ENCODE results near the gene PTHLH.
A peak's percentile ranks its signal among the peaks of the same experiment; 100 is the strongest.

PTHLH gene

GRCh38 chr12:27973487-27973890, 956 bp upstream of the PTHLH start:
- no peak for DNase-seq

- DNase-seq = no peak
These were observed 927 bp downstream of the PTHLH start for GRCh38 chr12:27971606-27972005.

- DNase-seq = no peak
These were observed 1.4 kb downstream of the PTHLH start for GRCh38 chr12:27971121-27971489.

GRCh38 chr12:27970401-27971120, 2.0 kb downstream of the PTHLH start:
- no peak for DNase-seq

GRCh38 chr12:27969624-27970400, 2.7 kb downstream of the PTHLH start:
- DNase-seq = peak; percentile 36

- DNase-seq = no peak
These were observed 3.4 kb downstream of the PTHLH start for GRCh38 chr12:27968972-27969623.

- DNase-seq = no peak
These were observed 4.9 kb downstream of the PTHLH start for GRCh38 chr12:27967551-27968054.

GRCh38 chr12:27966870-27967269, 5.7 kb downstream of the PTHLH start:
- no peak for DNase-seq

GRCh38 chr12:27965966-27966365, 6.6 kb downstream of the PTHLH start:
- DNase-seq = no peak

GRCh38 chr12:27965411-27965810, 7.1 kb downstream of the PTHLH start:
- no peak for DNase-seq

GRCh38 chr12:27964123-27964522, 8.4 kb downstream of the PTHLH start:
- DNase-seq = no peak

- no peak for DNase-seq
These were observed 11.7 kb downstream of the PTHLH start for GRCh38 chr12:27960821-27961220.

- DNase-seq = no peak
These were observed 13.9 kb downstream of the PTHLH start for GRCh38 chr12:27958675-27959074.

GRCh38 chr12:27957366-27957765, 15.2 kb downstream of the PTHLH start:
- DNase-seq = no peak

- DNase-seq = no peak
These were observed 18.7 kb downstream of the PTHLH start for GRCh38 chr12:27953817-27954216.

GRCh38 chr12:27953348-27953747, 19.2 kb downstream of the PTHLH start:
- DNase-seq = no peak

- no peak for DNase-seq
These were observed 20.0 kb downstream of the PTHLH start for GRCh38 chr12:27952510-27952909.

- DNase-seq = no peak
These were observed 20.6 kb downstream of the PTHLH start for GRCh38 chr12:27951898-27952297.

GRCh38 chr12:27946421-27946820, 26.1 kb downstream of the PTHLH start:
- DNase-seq = no peak

- DNase-seq = peak; percentile 68
These were observed 31.7 kb downstream of the PTHLH start for GRCh38 chr12:27940756-27941402.

- no peak for DNase-seq
These were observed 32.3 kb downstream of the PTHLH start for GRCh38 chr12:27940245-27940644.

GRCh38 chr12:27937768-27938167, 34.8 kb downstream of the PTHLH start:
- DNase-seq = no peak

GRCh38 chr12:27936196-27936595, 36.3 kb downstream of the PTHLH start:
- no peak for DNase-seq

All from activated CD8-positive, alpha-beta memory T cell treated with anti-CD3 and anti-CD28 coated beads, Interleukin-2, amount 50 U/mL, for 4 hours (primary cell).